ENCODE data around the gene KBTBD4. TPM values are rescaled to one million over a fixed set of nuclear protein-coding genes. Genes with fewer than 3 reads are reported as not detected.
A peak's percentile ranks its signal among the peaks of the same experiment; 100 is the strongest.

The KBTBD4 gene
- total and polyA plus RNA-seq, 2 of the 13 experiments (the other 11 are each of a cell fraction or from before 2014, with no cell fraction given): 8.5 to 12.8 TPM

DNA sequence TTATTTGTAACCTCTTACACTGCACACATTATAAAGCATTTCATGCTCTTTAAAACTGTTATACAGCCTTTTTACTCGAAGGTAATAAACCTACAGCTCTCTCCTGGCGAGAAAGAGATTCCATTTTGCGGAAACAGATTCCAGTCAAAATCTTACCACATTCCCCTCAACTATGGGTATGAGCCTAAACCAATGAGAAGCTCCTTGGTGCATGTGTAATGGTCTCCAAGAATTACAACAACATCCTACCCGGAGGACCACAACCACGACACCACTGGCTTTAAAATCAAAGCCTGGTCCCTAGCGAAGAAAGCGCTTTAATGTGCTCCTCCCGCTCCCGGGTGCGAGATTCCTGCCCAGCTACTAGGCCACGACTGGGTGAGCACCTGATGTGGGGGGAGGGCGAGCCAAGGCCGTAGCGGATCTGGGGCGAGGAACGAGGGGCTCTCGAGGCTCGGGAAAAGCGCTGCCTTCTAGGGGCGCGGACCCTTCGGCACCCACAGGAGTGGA is 26.7 kb downstream of the KBTBD4 start (continued):
- TF ChIP-seq SMARCE1 (IDR thresholded peaks at IDR 0.05; ENCODE audit: borderline replicate concordance) (no peak), ZNF563 (CRISPR knock-in tag; IDR thresholded peaks at IDR 0.05) (no peak), ZNF292 (CRISPR knock-in tag; IDR thresholded peaks at IDR 0.05; ENCODE audit: borderline replicate concordance, low read depth) (no peak), ZNF780A (CRISPR knock-in tag; IDR thresholded peaks at IDR 0.05) (0 out of 2 replicates have a peak, but pooled peaks have one; percentile 12), DNMT1 (CRISPR knock-in tag; IDR thresholded peaks at IDR 0.05) (no peak), AGO1 (IDR thresholded peaks at IDR 0.05; ENCODE audit: low read depth, low read length, poor library complexity, severe bottlenecking) (no peak), REPIN1 (CRISPR knock-in tag; IDR thresholded peaks at IDR 0.05; ENCODE audit: borderline replicate concordance, low read depth) (no peak), RNF2 (conservative IDR thresholded peaks at IDR 0.05; ENCODE audit: low read depth) (no peak), MED8 (CRISPR knock-in tag; IDR thresholded peaks at IDR 0.05; ENCODE audit: insufficient replicate concordance) (no peak), ZNF761 (CRISPR knock-in tag; conservative IDR thresholded peaks at IDR 0.05) (no peak), ZNF44 (CRISPR knock-in tag; IDR thresholded peaks at IDR 0.05) (0 out of 2 replicates have a peak, but pooled peaks have one; percentile 25), KMT2A (CRISPR knock-in tag; IDR thresholded peaks at IDR 0.05) (no peak), HNRNPUL1 (IDR thresholded peaks at IDR 0.05; ENCODE audit: low read depth, low read length) (no peak)
- TF ChIP-seq, protein P1, sequence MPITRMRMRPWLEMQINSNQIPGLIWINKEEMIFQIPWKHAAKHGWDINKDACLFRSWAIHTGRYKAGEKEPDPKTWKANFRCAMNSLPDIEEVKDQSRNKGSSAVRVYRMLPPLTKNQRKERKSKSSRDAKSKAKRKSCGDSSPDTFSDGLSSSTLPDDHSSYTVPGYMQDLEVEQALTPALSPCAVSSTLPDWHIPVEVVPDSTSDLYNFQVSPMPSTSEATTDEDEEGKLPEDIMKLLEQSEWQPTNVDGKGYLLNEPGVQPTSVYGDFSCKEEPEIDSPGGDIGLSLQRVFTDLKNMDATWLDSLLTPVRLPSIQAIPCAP (CRISPR knock-in tag; IDR thresholded peaks at IDR 0.05; ENCODE audit: low read depth): no peak
- TF ChIP-seq, protein P2, sequence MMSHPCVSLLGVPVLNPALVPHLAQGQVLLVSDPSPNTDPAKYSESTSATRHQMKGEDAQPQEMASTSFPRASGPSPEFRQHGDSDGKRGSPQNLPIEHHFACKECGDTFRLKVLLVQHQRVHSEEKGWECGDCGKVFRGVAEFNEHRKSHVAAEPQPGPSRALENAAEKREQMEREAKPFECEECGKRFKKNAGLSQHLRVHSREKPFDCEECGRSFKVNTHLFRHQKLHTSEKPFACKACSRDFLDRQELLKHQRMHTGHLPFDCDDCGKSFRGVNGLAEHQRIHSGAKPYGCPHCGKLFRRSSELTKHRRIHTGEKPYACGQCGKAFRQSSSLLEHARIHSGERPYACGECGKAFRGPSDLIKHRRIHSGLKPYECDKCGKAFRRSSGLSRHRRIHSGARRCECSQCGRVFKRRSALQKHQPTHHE (CRISPR knock-in tag; IDR thresholded peaks at IDR 0.05; ENCODE audit: borderline replicate concordance): no peak
- TF ChIP-seq, protein P3, sequence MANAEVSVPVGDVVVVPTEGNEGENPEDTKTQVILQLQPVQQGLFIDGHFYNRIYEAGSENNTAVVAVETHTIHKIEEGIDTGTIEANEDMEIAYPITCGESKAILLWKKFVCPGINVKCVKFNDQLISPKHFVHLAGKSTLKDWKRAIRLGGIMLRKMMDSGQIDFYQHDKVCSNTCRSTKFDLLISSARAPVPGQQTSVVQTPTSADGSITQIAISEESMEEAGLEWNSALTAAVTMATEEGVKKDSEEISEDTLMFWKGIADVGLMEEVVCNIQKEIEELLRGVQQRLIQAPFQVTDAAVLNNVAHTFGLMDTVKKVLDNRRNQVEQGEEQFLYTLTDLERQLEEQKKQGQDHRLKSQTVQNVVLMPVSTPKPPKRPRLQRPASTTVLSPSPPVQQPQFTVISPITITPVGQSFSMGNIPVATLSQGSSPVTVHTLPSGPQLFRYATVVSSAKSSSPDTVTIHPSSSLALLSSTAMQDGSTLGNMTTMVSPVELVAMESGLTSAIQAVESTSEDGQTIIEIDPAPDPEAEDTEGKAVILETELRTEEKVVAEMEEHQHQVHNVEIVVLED (CRISPR knock-in tag; IDR thresholded peaks at IDR 0.05; ENCODE audit: borderline replicate concordance): no peak
- TF ChIP-seq, protein P4, sequence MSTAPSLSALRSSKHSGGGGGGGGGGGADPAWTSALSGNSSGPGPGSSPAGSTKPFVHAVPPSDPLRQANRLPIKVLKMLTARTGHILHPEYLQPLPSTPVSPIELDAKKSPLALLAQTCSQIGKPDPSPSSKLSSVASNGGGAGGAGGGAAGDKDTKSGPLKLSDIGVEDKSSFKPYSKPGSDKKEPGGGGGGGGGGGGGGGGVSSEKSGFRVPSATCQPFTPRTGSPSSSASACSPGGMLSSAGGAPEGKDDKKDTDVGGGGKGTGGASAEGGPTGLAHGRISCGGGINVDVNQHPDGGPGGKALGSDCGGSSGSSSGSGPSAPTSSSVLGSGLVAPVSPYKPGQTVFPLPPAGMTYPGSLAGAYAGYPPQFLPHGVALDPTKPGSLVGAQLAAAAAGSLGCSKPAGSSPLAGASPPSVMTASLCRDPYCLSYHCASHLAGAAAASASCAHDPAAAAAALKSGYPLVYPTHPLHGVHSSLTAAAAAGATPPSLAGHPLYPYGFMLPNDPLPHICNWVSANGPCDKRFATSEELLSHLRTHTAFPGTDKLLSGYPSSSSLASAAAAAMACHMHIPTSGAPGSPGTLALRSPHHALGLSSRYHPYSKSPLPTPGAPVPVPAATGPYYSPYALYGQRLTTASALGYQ (CRISPR knock-in tag; IDR thresholded peaks at IDR 0.05): 0 out of 2 replicates have a peak, but pooled peaks have one; percentile 49
- TF ChIP-seq, protein P5, sequence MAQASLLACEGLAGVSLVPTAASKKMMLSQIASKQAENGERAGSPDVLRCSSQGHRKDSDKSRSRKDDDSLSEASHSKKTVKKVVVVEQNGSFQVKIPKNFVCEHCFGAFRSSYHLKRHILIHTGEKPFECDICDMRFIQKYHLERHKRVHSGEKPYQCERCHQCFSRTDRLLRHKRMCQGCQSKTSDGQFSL (CRISPR knock-in tag; IDR thresholded peaks at IDR 0.05): no peak; the same call in 1 of the 2 replicates
